H1 (cell line): ENCODE data around the gene DNAAF8. TPM values are rescaled to one million over a fixed set of nuclear protein-coding genes. Genes with fewer than 3 reads are reported as not detected.

Experiments
- CTCF ChIA-PET: fragments of 300-600 bp; sonication (Branson Sonifier 250); formaldehyde crosslinking; loops from one replicate; lab custom pipeline; 2021; ENCODE audit not compliant: partially characterized antibody; lab: Charles Lee
- POLR2A ChIA-PET: fragments of 300-600 bp; sonication (Branson Sonifier 250); formaldehyde crosslinking; loops from one replicate; lab custom pipeline; 2021; ENCODE audit warnings: inconsistent platforms; ENCODE audit not compliant: partially characterized antibody; lab: Charles Lee
- DNase-seq, 2 experiments: peaks; one replicate each; pipeline versions ENCODE4 v3.0.0 to v3.0.0-alpha.2; 2010 to 2022; ENCODE audit warnings: low spot score in 2 of 2, low read depth in 1 of 2, mixed read lengths in 1 of 2
- FAIRE-seq: peaks from 2 replicates; lab custom pipeline; 2011; peaks lifted over from hg19 to GRCh38; lab: Jason Lieb, UNC
- H2AFZ ChIP-seq: 2 replicates; pipeline ENCODE4 v1.8.1; 2012; ENCODE audit warnings: low read length, inconsistent platforms
- H2AK5ac ChIP-seq: 2 replicates; pipeline ENCODE4 v1.6.1; 2013; ENCODE audit warnings: low read depth, low read length
- H2BK120ac ChIP-seq: replicated peaks from 2 replicates; pipeline ENCODE3; 2013; ENCODE audit warnings: low read depth, low read length, inconsistent platforms
- H2BK12ac ChIP-seq: 2 replicates; pipeline ENCODE4 v1.6.1; 2013; ENCODE audit warnings: low read depth, low read length
- H2BK15ac ChIP-seq: 2 replicates; pipeline ENCODE4 v1.6.1; 2013; ENCODE audit warnings: low read length
- H2BK20ac ChIP-seq: 2 replicates; pipeline ENCODE4 v1.6.1; 2013; ENCODE audit warnings: low read length
- H2BK5ac ChIP-seq: 2 replicates; pipeline ENCODE4 v1.6.1; 2013; ENCODE audit warnings: low read depth, low read length
- H3K14ac ChIP-seq: 2 replicates; pipeline ENCODE4 v1.6.1; 2013; ENCODE audit warnings: inconsistent platforms; ENCODE audit not compliant: insufficient read length
- H3K18ac ChIP-seq: 2 replicates; pipeline ENCODE4 v1.6.1; 2013; ENCODE audit warnings: low read length; ENCODE audit errors: extremely low read depth
- H3K23ac ChIP-seq: 2 replicates; pipeline ENCODE4 v1.6.1; 2013; ENCODE audit warnings: inconsistent platforms; ENCODE audit not compliant: insufficient read length
- H3K23me2 ChIP-seq: 2 replicates; pipeline ENCODE4 v1.6.1; 2013; ENCODE audit warnings: low read depth, low read length
- H3K27ac ChIP-seq: 2 replicates; pipeline ENCODE4 v1.6.1; 2011; ENCODE audit warnings: low read depth, low read length, inconsistent platforms
- H3K27me3 ChIP-seq, 4 experiments: replicated peaks in 1 of 4; 1 replicate in 1 of 4; 2 replicates in 3 of 4; pipeline versions ENCODE4 v1.6.1 to v1.8.1; 2011 to 2013; ENCODE audit warnings: low read length in 3 of 4, mild to moderate bottlenecking in 3 of 4, inconsistent platforms in 2 of 4, mixed read lengths in 2 of 4, moderate library complexity in 1 of 4; ENCODE audit not compliant: control insufficient read depth in 3 of 4, insufficient read depth in 3 of 4; ENCODE audit errors: extremely low read depth in 1 of 4
- H3K36me3 ChIP-seq, 4 experiments: 2 replicates each; pipeline versions ENCODE4 v1.6.1 to v1.8.1; 2011 to 2013; ENCODE audit warnings: mild to moderate bottlenecking in 4 of 4, low read length in 3 of 4, moderate library complexity in 2 of 4, control low read depth in 1 of 4, inconsistent platforms in 1 of 4; ENCODE audit not compliant: insufficient read depth in 4 of 4, control insufficient read depth in 2 of 4
- H3K4ac ChIP-seq: replicated peaks from 2 replicates; pipeline ENCODE3; 2013; ENCODE audit warnings: low read length, low read depth, mixed read lengths, inconsistent platforms; ENCODE audit not compliant: insufficient read length
- H3K4me1 ChIP-seq, 4 experiments: replicated peaks in 1 of 4; 1 replicate in 1 of 4; 2 replicates in 3 of 4; pipeline versions ENCODE4 v1.6.1 to v1.8.1; 2011 to 2013; ENCODE audit warnings: low read length in 3 of 4, inconsistent platforms in 2 of 4, mixed read lengths in 1 of 4; ENCODE audit not compliant: insufficient read depth in 4 of 4, control insufficient read depth in 3 of 4
- H3K4me2 ChIP-seq, 2 experiments: 2 replicates each; pipeline versions ENCODE4 v1.6.1 to v1.8.1; 2011 to 2013; ENCODE audit warnings: low read depth in 2 of 2, low read length in 2 of 2, control low read depth in 1 of 2, inconsistent platforms in 1 of 2, mild to moderate bottlenecking in 1 of 2; ENCODE audit not compliant: insufficient read depth in 1 of 2
- H3K4me3 ChIP-seq, 4 experiments: fragments of 200-600, 300-600 bp in 1 of 4; sonication (generic), shearing (Covaris generic), sonication (Bioruptor Twin) in 1 of 4; 2 replicates each; pipeline versions ENCODE4 v1.5.1 to v1.8.1; 2011 to 2016; ENCODE audit warnings: low read length in 4 of 4, low read depth in 3 of 4, control low read depth in 2 of 4, inconsistent platforms in 2 of 4, mild to moderate bottlenecking in 2 of 4, mixed read lengths in 1 of 4, moderate library complexity in 1 of 4; ENCODE audit not compliant: insufficient read depth in 2 of 4; ENCODE audit errors: extremely low read depth in 1 of 4
- H3K56ac ChIP-seq: replicated peaks from 2 replicates; pipeline ENCODE3; 2013; ENCODE audit warnings: low read depth, mild to moderate bottlenecking, mixed read lengths, low read length, inconsistent platforms; ENCODE audit not compliant: insufficient read length
- H3K79me1 ChIP-seq: 2 replicates; pipeline ENCODE4 v1.6.1; 2013; ENCODE audit warnings: low read depth, low read length, control low read depth
- H3K79me2 ChIP-seq, 2 experiments: 2 replicates each; pipeline versions ENCODE4 v1.6.1 to v1.8.1; 2012 to 2013; ENCODE audit warnings: low read length in 2 of 2, mild to moderate bottlenecking in 2 of 2, inconsistent platforms in 1 of 2; ENCODE audit not compliant: insufficient read depth in 2 of 2, control insufficient read depth in 1 of 2
- H3K9ac ChIP-seq, 4 experiments: replicated peaks in 1 of 4; 1 replicate in 1 of 4; 2 replicates in 3 of 4; pipeline versions ENCODE4 v1.6.1 to v1.8.1; 2011 to 2013; ENCODE audit warnings: low read depth in 3 of 4, low read length in 3 of 4, control low read depth in 2 of 4, mild to moderate bottlenecking in 2 of 4, moderate library complexity in 2 of 4, inconsistent platforms in 1 of 4; ENCODE audit errors: extremely low read depth in 1 of 4
- H3K9me3 ChIP-seq, 2 experiments: 2 replicates each; pipeline versions ENCODE4 v1.6.1 to v1.8.1; 2012 to 2013; ENCODE audit warnings: mild to moderate bottlenecking in 2 of 2, moderate library complexity in 2 of 2, control low read depth in 1 of 2, inconsistent platforms in 1 of 2, low read depth in 1 of 2, low read length in 1 of 2, mixed read lengths in 1 of 2; ENCODE audit not compliant: insufficient read depth in 2 of 2
- H4K20me1 ChIP-seq, 2 experiments: replicated peaks in 1 of 2; 2 replicates each; pipeline versions ENCODE3 to v1.8.1; 2011 to 2013; ENCODE audit warnings: inconsistent platforms in 2 of 2, low read length in 2 of 2, mild to moderate bottlenecking in 1 of 2; ENCODE audit not compliant: insufficient read depth in 2 of 2, control insufficient read depth in 1 of 2
- H4K5ac ChIP-seq: 2 replicates; pipeline ENCODE4 v1.6.1; 2013; ENCODE audit warnings: low read length, low read depth, mixed read lengths, inconsistent platforms; ENCODE audit not compliant: insufficient read length
- H4K8ac ChIP-seq: 2 replicates; pipeline ENCODE4 v1.8.0; 2013; ENCODE audit warnings: mild to moderate bottlenecking, moderate library complexity, low read length, inconsistent platforms; ENCODE audit not compliant: insufficient read depth; ENCODE audit errors: extremely low read depth
- H4K91ac ChIP-seq: replicated peaks from 2 replicates; pipeline ENCODE3; 2013; ENCODE audit warnings: low read length, mixed read lengths, inconsistent platforms; ENCODE audit not compliant: insufficient read length
- BACH1 ChIP-seq: IDR thresholded peaks from 2 replicates; pipeline ENCODE4 v1.6.1; 2012; ENCODE audit warnings: low read length, improper control_type of control experiment
- EP300 ChIP-seq, 2 experiments: IDR thresholded peaks; 1 replicate in 1 of 2; 2 replicates in 1 of 2; pipeline ENCODE4 v1.6.1; 2011 to 2012; ENCODE audit warnings: low read depth in 2 of 2, low read length in 2 of 2, mild to moderate bottlenecking in 2 of 2, borderline replicate concordance in 1 of 2, inconsistent platforms in 1 of 2, moderate library complexity in 1 of 2
- MAFK ChIP-seq: IDR thresholded peaks from 2 replicates; pipeline ENCODE4 v1.6.1; 2012; ENCODE audit warnings: low read depth, mild to moderate bottlenecking, improper control_type of control experiment, low read length
- WGBS, 2 experiments: shearing (Covaris generic) in 1 of 2; methylation state at CpG; one replicate each; pipeline versions ENCODE4 v1.1.6 to v1.1.7; 2013 to 2015; ENCODE audit warnings: low lambda C conversion rate in 2 of 2, mixed read lengths in 2 of 2, inconsistent platforms in 1 of 2, low coverage in 1 of 2, missing lambda C conversion rate in 1 of 2; ENCODE audit not compliant: insufficient replicate concordance in 2 of 2, insufficient coverage in 1 of 2, insufficient read length in 1 of 2; ENCODE audit errors: extremely low coverage in 1 of 2, missing lambda C conversion rate in 1 of 2; 5-methylcytosine and 5-hydroxymethylcytosine counted together
- polyA plus RNA-seq, 7 experiments: library from polyadenylated mRNA; depleted of rRNA in 3 of 7; stranded (reverse) in 5 of 7; unstranded in 2 of 7; fragments of >200 nt in 5 of 7; fragments of 200-250 nt in 2 of 7; gene quantifications; 1 replicate in 5 of 7; 2 replicates in 1 of 7; 4 replicates in 1 of 7; pipeline versions ENCODE4 v1.2.1 to v1.2.3, GENCODE V29; 2011 to 2013; ENCODE audit warnings: missing spikeins in 2 of 7, mixed read lengths in 2 of 7
- total RNA-seq: library from RNA; stranded (reverse); fragmentation: NEBNext Ultra II Directional; extraction: Animal tissue kit (Norgen Biotek cat#: 25700); gene quantifications from 2 replicates; pipeline ENCODE4 v1.2.1, GENCODE V29; 2021

Gene DNAAF8
- total and polyA plus RNA-seq, 2 of the 8 experiments (the other 6 are each of a cell fraction or from before 2014, with no cell fraction given) = 0.39 TPM; not detected in 1

GRCh38 chr16:4787068-4787467, 52.7 kb downstream of the DNAAF8 start:
- Histone ChIP-seq H3K4ac (no peak overlapping the region), H3K4me1 (peaks cover 0 to 13% (median 4%) of the 10 kb centered on the region in 4 experiments; a peak in 5 of 7 replicates), H4K8ac (no peak overlapping the region; the same call in 1 of the 2 replicates), H4K5ac (no peak overlapping the region), H3K9me3 (no peaks in the 10 kb centered on the region), H4K20me1 (no peaks in the 10 kb centered on the region), H2AK5ac (0 out of 2 replicates have a peak overlapping the region, but pooled peaks have one; percentile 24), H2BK120ac (no peak overlapping the region), H3K23me2 (no peaks in the 10 kb centered on the region), H2BK15ac (no peak overlapping the region), H3K79me1 (no peaks in the 10 kb centered on the region), H2BK12ac (peak overlapping the region; percentile 95; the same call in 1 of the 2 replicates), H2BK5ac (peak overlapping the region; percentile 35; the same call in 1 of the 2 replicates), H3K4me3 (no peak overlapping the region), H3K18ac (0 out of 2 replicates have a peak overlapping the region, but pooled peaks have one; percentile 48), H3K23ac (no peak overlapping the region), H3K27me3 (no peaks in the 10 kb centered on the region; a peak in 1 of 7 replicates), H2BK20ac (peak overlapping the region; percentile 80; the same call in 1 of the 2 replicates), H4K91ac (peak overlapping the region; percentile 20), H3K4me2 (no peak overlapping the region), H3K9ac (no peak overlapping the region), H3K14ac (no peak overlapping the region), H3K56ac (no peak overlapping the region), H2AFZ (no peak overlapping the region), H3K79me2 (no peaks in the 10 kb centered on the region), H3K27ac (no peak overlapping the region), H3K36me3 (no peaks in the 10 kb centered on the region)
- CTCF ChIA-PET = no interaction called here
- DNase-seq = peak in 1 of 2 experiments; percentile 34
- FAIRE-seq = no peak
- 95% methylated on average over 8 of the region's 8 CpGs; no CpG with 5 or more reads in 1 of the 2 experiments for WGBS, 2 experiments
- TF ChIP-seq MAFK (peak; percentile 73), EP300 (IDR thresholded peaks at IDR 0.05; ENCODE audit: borderline replicate concordance in 1 of 2, low read depth in 2 of 2, low read length in 2 of 2) (no peak), BACH1 (peak; percentile 80)
- POLR2A ChIA-PET = interaction anchor here (1.0 to 1.7 kb wide), 4 partner anchors 10 to 19 kb away, joined by 3 to 5 read pairs (median 4); no protein-coding TSS in a partner anchor
